Measurements from ENCODE around the gene NPAT.
"Not testable (repeated sequence)": the region's sequence is repeated elsewhere in the genome, so short reads cannot be mapped to it uniquely, and the experiment has no call there.

The NPAT gene

GRCh38 chr11:108218912-108219783, 3.3 kb downstream of the NPAT start:
- no peak for DNase-seq

DNA sequence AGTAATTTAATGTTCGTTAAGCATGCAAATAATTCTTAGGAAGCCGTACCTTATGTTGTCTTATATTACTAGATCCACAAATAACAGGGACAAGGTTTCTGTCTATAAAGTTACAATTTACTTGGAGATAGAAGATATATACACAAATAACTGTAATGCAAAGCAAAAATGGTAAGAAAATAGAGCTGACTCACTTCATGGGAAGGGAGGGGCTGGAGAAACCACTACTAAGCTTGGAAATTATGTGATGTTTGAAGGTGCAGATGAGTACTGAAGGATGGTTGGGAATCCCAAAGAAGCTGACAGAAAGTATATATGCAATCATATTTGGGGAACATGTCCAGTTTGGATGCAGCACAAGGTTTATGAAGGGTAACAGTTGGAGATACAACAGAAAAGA, 4.0 kb downstream of the NPAT start:
- DNase-seq = no peak

- DNase-seq = no peak
These were observed 5.5 kb downstream of the NPAT start for GRCh38 chr11:108216988-108217387.

GRCh38 chr11:108213784-108214183, 8.7 kb downstream of the NPAT start:
- DNase-seq = no peak

GRCh38 chr11:108210441-108210840, 12.0 kb downstream of the NPAT start:
- no peak for DNase-seq

DNA sequence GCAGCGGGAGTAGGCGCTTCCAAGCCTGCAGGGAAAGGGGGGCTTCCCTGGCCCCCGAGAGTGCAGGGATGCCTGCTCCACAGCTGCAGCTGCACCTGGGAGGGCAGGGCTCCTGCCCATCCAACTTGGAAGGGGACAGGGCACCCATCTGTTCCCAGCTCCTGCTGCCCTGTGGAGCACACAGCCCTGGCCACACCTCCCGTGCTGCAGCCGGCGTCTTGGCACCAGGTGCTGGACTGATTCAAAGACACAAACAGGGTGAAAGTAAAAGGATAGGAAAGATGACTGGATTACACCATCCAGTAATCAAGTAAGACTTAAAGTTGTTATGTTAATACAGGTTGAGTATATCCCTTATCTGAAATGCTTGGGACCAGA, 14.8 kb downstream of the NPAT start:
- no peak for DNase-seq

DNA sequence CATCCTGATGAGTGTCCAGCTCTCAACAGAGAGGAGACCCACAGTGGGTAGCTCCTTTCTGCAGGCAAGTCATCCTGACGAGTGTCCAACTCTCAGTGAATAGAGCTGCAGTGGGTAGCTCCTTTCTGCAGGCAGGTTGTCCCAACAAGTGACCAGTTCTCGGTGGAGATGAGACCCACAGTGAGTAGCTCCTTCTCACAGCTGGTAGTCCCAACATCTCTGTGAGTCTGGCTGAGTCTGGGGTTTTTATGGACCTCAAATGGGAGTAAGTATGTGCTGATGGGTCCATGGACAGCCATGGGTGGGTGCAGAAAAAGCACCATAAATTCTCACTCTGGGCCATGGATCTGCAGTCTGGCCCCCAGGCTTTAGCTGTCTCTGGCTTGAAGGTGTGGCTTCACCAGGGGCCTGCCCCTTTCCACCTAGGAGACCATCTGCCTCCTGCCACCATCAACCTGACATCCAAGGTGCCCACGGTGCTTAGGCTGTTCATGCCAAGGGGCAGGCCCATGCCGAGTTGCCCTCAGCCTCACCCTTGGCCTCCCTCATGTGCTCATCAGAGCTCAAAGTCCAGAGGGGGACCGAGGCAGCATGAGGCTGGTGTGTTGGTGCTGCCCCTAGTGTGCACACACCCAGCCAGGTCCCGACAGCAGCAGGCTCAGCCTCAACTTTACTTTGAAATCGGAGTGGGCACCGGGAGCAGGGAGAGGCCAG, 15.3 kb downstream of the NPAT start:
- no peak for DNase-seq

- no peak for DNase-seq
These were observed 16.3 kb downstream of the NPAT start for GRCh38 chr11:108206171-108206570.

DNA sequence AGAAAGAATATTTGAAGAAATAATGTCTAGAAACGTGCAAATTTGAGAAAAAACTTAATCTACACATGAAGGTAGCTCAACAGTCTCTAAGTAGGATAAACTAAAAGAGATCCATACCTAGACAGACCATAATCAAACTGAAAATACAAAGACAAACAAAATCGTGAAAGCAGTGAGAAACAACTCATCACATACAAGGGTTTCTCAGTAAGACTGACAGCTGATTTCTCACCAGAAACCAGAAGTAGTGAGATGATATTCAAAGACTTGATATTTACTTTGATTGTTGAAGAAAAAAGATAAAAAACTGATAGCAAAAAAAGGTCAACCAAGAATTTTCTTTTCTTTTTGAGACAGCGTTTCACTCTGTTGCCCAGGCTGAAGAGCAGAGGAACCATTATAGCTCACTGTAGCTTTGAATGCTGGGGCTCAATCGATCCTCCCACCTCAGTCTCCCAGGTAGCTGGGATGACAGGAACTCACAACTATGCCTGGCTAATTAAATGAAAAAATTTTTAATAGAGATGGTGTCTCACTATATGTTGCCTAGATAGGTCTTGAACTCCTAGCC, 17.4 kb downstream of the NPAT start:
- no peak for DNase-seq

GRCh38 chr11:108204376-108204775, 18.1 kb downstream of the NPAT start:
- no peak for DNase-seq

GRCh38 chr11:108203075-108203474, 19.4 kb downstream of the NPAT start:
- DNase-seq = no peak

- peak; percentile 78 for DNase-seq
These were observed 22.8 kb downstream of the NPAT start for GRCh38 chr11:108199446-108200321.

GRCh38 chr11:108198833-108199232, 23.6 kb downstream of the NPAT start:
- DNase-seq = no peak

DNA sequence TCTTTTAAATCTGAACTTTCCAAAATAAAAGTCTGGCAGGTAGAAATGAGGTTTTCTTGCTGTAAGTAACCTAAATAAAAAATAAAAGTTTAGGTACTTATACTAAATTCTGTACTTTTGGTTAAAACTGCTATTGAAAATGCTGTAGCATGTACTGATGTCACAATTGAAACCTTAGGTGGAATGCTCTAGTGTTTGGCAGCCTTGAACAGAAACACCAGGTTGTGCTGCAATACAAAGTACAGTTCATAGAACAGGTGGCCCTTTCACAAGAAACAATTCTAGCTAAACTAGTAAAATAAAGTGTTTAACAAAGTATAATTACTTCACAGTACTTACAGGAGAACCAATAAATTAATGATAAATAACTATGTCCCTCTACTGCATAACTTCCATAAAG, 25.1 kb downstream of the NPAT start:
- DNase-seq = no peak

DNA sequence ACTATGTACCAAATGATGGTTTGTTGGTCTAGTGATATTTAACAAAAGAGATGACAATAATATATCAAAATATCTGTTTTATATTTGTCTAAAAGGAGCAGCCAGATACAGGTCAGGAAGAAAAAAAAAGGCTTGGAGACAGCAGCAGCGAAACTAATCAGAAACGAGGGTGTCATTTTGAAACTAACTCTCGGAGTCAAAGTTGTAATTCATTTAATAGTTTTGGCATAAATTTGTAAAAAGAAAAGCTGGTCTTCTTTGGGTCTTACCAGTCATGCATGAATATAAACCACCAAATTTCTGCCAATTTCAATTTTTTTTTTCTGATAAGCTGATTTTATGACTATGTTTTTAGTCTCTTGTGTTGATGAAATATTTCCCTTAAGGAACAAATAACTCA, 25.5 kb downstream of the NPAT start:
- no peak for DNase-seq

GRCh38 chr11:108193725-108194124, 28.7 kb downstream of the NPAT start:
- DNase-seq = no peak

DNA sequence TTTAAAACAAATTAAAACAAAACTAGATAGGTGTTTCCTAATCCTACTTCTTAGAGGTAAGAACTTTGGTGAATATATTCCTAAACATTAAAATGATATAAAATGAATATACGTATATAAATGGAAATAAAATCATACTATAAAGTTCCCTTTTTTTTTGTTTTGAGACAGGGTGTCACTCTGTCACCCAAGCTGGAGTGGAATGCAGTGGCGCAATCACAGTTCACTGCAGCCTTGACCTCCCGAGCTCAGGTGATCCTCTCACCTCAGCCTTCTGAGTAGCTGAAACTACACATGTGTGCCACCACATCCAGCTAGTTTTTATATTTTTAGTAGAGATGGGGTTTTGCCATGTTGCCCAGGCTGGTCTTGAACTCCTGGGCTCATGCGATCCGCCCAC, 44.9 kb downstream of the NPAT start:
- DNase-seq = no peak

GRCh38 chr11:108170184-108170583, 52.3 kb downstream of the NPAT start:
- no peak for DNase-seq

DNA sequence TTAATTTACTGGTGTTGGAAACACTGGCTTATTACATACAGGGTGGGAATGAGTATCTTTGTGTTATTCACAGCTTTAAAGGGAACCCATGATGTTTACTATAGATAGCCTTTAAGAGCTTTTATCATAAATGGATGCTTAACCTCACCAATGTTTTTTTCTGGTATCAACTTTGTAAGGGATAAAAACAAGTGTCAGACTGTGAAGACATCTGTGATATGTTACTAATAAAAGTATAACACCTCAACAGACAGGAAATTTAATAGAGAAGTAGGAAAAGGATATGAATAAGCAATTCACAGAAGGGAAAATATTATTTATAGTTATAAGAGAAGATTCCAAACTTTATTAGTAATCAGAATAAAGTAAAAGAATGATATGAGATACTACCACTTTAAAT, 54.8 kb downstream of the NPAT start:
- DNase-seq = no peak

DNA sequence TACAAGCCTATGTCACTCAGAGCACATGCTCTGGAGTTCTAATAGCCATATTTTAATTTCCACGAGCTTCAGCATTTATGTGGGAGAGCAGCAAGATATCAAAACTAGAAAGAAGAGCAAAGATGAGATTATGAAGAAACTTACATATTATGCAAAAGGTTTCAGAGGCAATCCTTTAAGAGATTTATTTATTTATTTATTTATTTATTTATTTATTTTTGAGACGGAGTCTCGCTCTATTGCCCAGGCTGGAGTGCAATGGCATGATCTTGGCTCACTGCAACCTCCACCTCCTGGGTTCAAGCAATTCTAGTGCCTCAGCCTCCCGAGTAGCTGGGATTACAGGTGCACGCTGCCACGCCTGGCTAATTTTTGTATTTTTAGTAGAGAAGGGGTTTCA, 59.6 kb downstream of the NPAT start:
- DNase-seq = not testable (repeated sequence)

- no peak for DNase-seq
These were observed 61.4 kb downstream of the NPAT start for GRCh38 chr11:108160970-108161566.

- DNase-seq = no peak
These were observed 67.8 kb downstream of the NPAT start for GRCh38 chr11:108154591-108154990.

- DNase-seq = no peak
These were observed 73.9 kb downstream of the NPAT start for GRCh38 chr11:108148556-108148955.

Measured in activated naive CD4-positive, alpha-beta T cell treated with anti-CD3 and anti-CD28 coated beads, Interleukin-2, amount 50 U/mL, for 16 hours (primary cell).